Thyroid gland (tissue), 4 donors: Measurements from ENCODE around the gene KAT7.

Source experiments
- CTCF ChIP-seq, 6 experiments: fragments of 200-600 bp in 3 of 6; fragments of 450-650 bp in 3 of 6; sonication (generic) in 3 of 6; IDR thresholded peaks; one replicate each; pipeline ENCODE4 v1.5.1; 2016 to 2019; ENCODE audit warnings: antibody characterized with exemption in 6 of 6, mild to moderate bottlenecking in 2 of 6, inconsistent platforms in 1 of 6, moderate library complexity in 1 of 6
- POLR2A ChIP-seq, 2 donors: fragments of 450-650 bp; IDR thresholded peaks; one replicate each; pipeline ENCODE4 v1.6.1; 2017; ENCODE audit warnings: antibody characterized with exemption in 2 of 2, mild to moderate bottlenecking in 2 of 2, moderate library complexity in 1 of 2

GRCh38 chr17:49841548-49841947 is 53.1 kb downstream of the KAT7 start:
- TF ChIP-seq CTCF (IDR thresholded peaks at IDR 0.05) (no peak), POLR2A (IDR thresholded peaks at IDR 0.05) (no peak)
